Measurements from ENCODE around the gene IBTK.

- TF ChIP-seq CREB5 (CRISPR knock-in tag; IDR thresholded peaks at IDR 0.05; ENCODE audit: low read depth) (no peak), ARNTL (CRISPR knock-in tag; IDR thresholded peaks at IDR 0.05; ENCODE audit: borderline replicate concordance, low read depth) (no peak), CSDC2 (CRISPR knock-in tag; IDR thresholded peaks at IDR 0.05) (no peak)
Measured at GRCh38 chr6:82197784-82198183, 49.8 kb downstream of the IBTK start.

Data from SK-N-SH treated with all-trans-retinoic acid at 6 μM for 48 hours (cell line).